Stimulated activated CD8-positive, alpha-beta memory T cell treated with anti-CD3 and anti-CD28 coated beads, Interleukin-7, amount 100 ng/mL, for 24 hours (primary cell): ENCODE measurements around the gene NEK5.
"Not testable (repeated sequence)": the region's sequence is repeated elsewhere in the genome, so short reads cannot be mapped to it uniquely, and the experiment has no call there.

Source experiments
- DNase-seq: peaks from one replicate; pipeline ENCODE4 v3.0.0-alpha.2; 2020; ENCODE audit warnings: low read depth

NEK5 gene, protein sequence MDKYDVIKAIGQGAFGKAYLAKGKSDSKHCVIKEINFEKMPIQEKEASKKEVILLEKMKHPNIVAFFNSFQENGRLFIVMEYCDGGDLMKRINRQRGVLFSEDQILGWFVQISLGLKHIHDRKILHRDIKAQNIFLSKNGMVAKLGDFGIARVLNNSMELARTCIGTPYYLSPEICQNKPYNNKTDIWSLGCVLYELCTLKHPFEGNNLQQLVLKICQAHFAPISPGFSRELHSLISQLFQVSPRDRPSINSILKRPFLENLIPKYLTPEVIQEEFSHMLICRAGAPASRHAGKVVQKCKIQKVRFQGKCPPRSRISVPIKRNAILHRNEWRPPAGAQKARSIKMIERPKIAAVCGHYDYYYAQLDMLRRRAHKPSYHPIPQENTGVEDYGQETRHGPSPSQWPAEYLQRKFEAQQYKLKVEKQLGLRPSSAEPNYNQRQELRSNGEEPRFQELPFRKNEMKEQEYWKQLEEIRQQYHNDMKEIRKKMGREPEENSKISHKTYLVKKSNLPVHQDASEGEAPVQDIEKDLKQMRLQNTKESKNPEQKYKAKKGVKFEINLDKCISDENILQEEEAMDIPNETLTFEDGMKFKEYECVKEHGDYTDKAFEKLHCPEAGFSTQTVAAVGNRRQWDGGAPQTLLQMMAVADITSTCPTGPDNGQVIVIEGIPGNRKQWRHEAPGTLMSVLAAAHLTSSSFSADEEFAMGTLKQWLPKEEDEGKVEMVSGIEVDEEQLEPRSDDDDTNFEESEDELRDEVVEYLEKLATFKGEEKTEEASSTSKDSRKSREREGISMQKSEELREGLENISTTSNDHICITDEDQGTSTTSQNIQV

DNA sequence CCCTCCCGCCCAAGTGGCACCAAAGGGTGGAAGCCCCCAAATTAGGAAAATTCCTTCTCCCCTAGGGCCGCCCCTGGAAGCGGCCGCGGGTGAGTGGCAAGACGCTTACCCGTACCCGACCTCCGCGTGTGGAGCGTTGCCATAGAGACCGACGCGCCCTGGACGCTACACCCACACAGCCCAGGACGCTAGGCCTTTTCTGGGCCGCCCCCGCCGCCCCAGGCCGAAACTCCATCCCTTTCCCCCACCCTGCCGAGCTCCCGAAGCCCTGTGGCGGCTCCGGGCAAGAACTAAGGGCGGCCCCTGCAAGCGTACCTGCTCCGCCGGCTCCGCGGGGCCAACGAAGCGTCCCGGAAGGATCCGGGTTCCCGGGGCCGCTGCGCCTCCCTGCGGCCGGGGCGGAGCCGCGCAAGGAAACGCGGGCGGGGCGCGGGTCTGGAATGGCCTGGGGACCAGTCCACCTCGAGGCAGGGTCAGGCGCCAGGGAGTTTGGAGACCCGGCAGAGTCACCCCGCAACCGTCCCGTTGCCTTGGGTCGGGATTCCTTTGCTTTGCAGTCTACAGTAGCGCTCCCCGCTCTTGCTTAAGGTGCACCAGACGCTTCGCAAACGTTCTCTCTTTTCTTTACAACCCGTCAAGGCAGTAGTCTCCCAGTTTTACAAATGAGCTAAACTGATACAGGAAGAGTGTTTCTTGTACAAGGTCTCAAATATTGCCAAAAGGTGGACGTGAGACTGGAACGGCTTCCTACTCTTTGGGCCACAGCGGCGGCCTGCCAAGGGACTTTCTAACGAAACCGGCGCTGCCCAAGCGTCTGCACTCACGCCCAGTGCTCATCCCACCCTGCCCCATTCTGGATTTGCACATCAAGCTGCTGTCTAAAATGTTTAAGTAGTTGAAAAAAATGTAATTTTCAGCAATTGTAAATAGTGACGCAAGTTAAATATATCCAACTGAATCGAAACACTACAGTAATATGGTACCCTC, at the start of gene NEK5:
Gene NEK5, minus strand, starts transcription at position 360 of the 987 bp plus-strand sequence. CDS start 1,591 bp downstream, outside the sequence.
- DNase-seq: peak; percentile 11

DNA sequence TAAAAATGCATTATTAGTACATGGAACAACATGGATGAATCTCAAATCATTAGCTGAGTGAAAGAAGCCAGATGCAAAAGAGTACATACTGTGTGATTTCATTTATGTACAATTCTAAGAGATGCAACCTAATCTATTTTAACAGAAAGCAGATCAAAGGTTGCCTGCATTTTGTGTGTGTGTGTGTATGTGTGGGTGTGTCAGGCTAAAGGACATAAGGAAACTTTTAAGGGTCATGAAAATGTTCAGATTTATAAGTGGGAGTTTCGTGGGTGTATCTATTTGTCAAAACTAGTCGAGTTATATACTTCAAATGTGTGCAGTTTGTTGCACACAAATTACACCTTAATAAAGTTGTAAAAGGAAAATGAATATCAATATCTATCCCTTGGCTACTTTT, 48.4 kb upstream of the NEK5 start:
- DNase-seq: no peak

DNA sequence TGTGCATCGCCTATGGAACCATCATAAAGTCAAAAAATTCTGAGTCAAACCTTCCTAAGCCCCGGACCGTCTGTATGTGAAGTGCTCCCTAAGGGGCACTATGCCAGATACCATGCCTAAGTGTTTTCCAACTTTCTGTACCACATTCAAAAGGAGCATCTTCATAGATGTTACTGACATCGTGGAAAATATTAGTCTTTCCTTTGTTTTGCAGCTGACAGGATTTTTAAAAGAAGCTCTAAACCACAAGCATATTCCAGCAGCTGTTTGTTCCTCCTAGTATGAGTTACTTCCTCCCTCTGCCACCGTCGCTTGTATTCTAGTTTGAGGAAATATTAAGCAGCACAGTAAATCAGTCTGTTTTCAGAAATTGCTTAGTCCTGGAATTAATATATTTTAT, 45.1 kb upstream of the NEK5 start:
- not testable (repeated sequence) for DNase-seq

DNA sequence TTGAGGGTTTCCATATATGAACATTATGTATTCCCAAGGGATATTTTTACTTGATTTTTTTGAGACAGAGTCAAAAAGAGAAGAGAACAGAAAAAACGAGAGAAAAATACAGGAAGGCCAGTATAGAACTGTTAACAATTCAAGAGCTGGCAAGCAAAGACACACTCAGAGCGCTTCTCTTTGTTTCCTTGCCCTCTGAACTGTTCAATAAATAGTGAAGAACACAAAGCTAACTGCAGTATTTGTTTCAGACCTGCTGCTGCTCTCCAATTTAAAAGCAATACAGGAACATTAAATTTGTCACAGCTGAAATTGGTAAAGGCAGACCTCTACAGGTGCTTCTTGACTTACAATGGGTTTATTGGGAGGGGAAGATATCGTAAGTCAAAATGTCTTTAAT, 44.5 kb upstream of the NEK5 start:
- no peak for DNase-seq

DNA sequence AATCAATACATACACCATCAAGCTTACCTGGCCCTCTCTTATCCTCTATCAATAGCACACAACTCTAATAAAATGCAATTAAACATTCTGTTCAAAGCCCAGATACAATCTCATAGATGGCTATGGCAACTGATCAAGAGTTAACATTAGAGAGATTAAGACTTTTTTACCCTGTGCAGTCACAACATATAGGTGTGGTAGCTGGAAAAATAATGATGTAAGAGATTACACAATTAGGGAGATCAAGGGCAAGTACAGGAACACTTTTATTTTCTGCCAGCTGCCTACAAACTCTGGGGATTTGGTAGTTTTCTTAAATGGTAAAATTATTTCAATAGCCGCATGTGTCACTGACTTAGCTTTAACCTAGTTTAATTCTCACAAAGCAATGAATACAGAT, 42.8 kb upstream of the NEK5 start:
- DNase-seq: not testable (repeated sequence)

DNA sequence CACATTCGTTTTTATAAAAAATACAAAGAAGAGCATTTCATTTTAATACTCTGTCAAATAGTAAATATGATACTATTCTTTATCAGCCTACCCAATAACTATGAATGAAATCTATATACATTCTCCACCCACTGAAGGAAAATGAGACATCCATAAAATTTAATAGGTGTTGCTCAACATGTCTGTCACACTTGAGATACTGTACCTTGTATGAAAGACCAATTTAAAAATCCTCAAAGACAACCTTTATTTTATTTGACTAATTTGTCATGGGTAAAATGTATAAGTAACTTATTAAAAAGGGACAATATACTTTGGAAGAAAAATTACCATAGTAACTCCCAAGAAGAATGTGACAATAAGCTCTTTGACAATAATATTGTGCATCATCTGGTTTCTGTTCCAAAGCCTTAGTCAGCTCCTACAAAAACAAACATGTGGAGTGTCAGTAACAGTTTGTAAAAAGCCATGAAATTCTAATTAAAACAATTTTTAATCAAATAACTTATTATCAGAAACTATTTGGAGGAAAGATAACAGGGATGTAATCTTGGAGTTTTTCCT, 42.0 kb upstream of the NEK5 start:
- not testable (repeated sequence) for DNase-seq

DNA sequence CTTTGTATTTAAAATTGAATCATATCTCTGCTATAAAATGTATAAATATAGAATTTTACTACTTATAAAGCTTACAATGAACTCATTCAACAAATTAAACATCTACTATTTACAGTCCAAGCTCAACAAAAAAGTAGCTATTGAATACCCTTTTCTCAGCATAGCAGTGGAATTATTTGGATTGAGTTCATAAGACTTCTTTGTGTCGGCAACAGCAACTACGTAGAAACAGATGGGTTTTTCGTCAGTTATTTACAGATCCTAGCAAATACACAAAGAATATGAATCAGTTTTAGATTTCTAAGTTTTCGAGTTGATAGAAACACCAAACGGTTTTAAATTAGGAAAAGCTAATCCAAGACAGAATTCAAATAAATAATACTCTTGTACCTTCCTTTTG, 41.0 kb upstream of the NEK5 start:
- no peak for DNase-seq

DNA sequence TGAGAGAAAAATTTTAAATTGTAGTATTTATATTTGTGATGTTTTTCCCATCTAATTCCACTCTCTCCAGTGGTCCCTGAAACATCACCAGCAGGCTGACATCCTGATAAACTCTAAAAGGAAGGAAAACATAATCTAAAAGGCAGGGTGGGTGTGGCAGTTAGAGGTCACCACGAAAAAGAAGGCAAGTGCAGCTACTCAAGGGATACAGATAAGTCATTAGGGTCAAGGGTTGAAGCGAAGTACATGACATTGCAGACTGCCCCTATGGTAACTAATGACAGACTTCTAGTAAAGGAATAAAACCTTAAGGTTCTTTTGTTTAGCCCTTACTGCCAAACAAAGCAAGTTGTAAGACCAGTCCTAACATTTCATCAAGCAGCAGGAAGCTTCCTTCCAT, 36.5 kb upstream of the NEK5 start:
- DNase-seq: no peak

DNA sequence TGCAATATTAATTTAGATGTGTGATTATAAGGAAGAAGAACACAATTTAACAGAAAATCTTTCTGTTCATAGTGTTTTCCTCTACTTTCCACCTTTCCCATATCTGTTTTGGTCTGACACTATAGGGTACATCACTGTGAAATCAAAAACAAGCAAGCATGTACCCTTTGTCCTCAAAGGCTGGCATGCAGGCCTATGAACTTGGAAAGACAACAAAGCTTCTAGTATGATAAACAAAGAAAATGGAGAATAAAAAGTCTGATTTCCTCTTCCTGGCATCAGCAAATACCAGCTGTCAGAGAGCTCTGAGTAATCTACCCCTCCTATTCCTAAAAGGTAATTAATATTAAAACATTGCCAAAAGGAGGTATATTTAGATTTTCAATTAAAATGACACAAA, 36.1 kb upstream of the NEK5 start:
- no peak for DNase-seq

DNA sequence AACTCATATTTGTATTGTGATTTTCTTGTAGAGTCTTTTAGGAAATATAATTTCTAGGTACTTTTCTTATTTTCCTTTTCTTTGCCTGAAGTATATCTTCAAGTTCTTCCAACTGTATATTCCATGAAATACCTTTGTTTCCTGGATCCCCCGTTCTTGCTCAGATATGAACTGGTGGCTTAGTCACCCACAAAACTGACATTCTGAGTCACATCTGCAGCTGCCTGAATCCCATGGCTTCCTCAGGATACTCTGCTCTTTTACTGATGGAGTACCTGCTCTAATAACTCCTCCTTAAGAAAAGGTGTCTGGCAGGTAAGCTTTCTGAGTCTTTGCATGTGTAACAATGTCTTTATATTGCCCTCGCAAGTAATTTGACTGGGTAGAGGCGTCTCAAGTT, 35.0 kb upstream of the NEK5 start:
- DNase-seq: not testable (repeated sequence)

DNA sequence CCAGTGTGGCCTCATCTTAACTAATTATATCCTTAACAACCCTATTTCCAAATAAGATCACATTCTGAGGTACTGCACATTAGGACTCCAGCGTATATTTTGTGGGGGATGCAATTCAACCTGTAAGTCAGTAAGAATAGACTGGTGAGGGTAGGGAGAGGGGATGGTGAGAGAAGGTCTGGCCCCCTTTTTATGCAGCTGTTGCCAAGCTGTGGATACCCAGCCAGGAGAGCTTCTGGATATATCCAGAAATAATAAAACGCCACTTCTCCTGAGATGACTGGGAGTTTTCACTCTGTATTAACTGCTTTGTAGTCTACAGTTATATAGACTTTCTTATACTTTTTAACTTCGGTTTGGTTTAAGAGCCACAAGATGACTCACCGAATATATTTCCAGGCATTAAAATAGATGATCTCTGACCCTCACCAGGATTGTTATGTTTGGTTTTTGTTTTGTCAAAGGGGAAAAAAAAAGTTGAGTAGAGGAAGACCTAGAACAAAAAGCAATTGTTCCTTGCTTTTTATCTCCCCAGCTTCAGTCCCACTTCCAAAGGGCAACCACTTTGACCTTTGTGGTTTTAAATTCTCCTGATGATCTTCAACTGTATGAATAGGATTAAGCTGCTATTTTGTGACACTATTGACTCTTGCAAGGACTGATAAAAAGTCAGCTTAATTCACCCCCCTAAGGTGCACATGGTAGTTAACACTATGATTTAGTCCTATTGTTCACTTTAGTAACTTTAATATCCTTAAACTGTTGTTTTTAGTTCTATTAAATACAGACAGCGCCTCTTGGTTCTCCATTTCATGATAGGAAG, 33.6 kb upstream of the NEK5 start:
- DNase-seq: no peak

DNA sequence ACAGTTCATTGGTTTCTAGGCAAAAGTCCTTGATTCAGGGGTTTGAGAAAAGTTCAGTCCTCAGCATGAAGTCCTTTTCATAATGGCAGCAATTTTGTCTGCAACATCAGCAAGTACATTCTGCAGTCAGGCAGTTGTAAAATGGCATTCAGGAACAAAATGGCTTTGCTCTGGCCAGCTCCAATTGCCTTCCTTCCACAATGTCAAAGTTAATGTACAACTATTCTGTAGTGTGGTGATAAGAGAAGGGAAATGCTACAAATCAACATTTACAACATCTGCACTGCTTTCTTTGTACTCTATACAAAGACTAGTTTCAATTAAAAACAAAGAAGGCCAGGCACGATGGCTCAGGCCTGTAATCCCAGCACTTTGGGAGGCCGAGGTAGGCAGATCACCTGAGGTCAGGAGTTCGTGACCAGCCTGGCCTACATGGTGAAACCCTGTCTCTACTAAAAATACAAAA, 32.3 kb upstream of the NEK5 start:
- no peak for DNase-seq

DNA sequence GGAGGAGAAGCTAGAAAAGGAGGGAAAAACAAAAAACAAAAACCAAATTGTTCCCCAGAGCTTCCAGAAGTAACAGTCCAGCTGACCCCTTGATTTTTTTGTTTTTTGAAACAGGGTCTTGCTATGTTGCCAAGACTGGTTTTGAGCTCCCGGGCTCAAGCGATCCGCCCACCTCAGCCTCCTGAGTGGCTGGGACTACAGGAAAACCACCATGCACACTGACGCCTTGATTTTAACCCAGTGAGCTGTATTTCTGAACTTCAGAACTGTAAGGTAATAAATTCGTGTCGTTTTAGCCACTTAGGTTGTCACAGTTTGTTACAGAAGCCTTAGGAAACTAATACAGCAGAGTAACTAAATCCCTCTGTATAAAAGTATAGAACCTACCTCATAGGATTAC, 31.6 kb upstream of the NEK5 start:
- no peak for DNase-seq

DNA sequence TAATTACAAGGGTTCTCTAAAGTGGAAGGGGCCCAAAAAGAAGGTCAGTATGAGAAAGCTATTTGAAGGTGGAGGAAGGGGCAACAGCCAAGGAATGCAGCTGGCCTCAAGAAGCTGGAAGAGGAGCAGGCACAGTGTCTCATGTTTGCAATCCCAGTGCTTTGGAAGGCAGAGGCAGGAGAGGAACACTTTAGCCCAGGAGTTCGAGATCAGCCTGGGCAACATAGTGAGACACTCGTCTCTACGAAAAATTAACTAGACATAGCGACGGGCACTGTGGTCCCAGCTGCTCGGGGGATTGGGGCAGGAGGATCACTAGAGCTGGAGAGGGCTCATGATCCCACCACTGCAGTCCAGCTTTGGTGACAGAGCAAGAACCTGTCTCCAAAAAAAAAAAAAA, 31.2 kb upstream of the NEK5 start:
- DNase-seq: no peak

DNA sequence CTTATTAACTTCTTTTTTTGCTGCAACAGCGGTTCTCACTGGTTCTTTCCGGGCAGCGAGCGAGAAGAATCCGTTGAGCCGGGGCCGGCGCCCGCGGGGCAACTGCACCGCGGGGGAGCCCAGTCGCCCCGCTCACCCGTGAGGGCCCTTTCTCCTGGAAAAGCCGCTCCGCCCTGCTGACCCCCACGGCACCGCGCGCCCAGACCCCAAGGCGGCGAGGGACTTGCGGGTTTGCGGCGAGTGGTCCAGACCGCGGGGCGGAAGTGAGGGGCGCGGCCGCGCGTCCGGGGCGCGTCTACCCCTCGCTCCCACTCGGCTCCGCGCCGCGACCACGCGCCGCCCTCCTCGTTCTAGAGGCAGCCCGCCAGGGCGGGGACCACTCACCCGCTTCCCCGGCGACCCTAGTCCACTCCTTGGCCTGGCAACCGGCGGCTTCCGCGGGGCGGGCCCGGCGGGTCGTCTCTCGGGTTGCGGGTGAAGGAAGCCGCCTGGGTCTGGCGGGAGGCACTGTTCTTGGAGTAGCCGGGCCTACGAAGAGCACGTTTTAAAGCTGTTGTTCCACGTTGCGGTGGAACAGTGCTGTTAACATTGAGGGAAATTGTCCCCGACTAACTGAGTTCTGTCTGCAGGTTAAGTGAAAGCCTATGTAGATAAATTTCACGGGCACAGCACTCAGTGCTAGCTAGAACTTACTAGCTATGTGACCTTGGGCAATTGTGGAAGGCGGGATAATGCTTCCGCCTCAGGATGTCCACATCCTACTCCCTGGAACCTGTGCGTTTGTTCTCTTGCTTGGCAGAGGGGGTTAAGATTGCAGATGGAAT, 30.5 kb upstream of the NEK5 start, which contains the start of gene NEK3:
Gene NEK3, minus strand, starts transcription at position 439 of the 824 bp plus-strand sequence. CDS start 3,406 bp downstream, outside the sequence.
- DNase-seq: peak; percentile 24

DNA sequence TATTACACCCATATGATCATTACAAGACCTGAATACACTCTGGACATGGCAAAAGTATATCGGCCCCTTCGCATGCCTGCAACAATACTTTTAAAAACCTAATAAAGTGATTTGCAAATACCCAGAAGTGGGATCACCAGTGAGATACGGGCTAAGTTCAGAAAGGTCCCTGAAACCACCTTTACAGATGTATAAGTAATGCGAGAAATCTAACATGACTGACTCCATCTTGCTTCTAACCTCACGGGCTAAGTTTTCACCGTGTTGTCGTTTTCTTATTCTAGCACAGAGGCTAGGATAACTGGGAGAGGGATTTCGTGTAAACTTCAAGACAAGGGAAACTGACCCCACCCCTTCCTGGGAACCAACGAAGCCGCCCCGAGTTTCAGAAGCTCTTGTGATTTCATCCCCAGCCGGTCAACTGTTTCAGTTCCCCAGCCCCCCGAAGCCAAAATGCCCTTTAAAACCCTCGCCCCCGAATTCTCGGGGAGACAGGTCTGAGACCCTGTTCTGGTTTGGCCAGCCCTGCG, 29.8 kb upstream of the NEK5 start:
- DNase-seq: no peak

DNA sequence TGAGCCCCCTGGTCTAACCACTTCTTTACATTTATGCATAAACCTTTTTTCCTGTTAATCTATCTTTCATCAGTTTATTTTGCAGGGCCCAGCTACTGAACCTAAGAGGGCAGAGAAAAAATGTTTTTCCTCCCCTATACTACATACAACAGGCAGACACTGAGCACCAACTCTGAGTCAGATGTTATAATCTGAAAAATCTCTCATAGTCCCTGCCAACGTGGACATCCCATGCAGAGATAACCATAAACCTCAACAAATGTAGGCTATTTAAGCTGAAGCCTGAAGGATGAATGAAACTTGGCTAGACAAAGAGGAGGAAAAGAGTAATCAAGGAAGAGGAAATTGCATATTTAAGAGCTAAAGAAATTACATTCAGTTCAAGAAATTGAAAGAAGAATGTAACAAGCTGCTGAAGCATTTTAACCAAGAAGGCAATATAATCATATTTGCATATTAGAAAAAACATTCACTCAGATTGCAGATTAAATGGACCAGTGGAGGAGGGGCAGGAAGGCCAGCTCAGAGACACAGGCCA, 27.9 kb upstream of the NEK5 start:
- no peak for DNase-seq

DNA sequence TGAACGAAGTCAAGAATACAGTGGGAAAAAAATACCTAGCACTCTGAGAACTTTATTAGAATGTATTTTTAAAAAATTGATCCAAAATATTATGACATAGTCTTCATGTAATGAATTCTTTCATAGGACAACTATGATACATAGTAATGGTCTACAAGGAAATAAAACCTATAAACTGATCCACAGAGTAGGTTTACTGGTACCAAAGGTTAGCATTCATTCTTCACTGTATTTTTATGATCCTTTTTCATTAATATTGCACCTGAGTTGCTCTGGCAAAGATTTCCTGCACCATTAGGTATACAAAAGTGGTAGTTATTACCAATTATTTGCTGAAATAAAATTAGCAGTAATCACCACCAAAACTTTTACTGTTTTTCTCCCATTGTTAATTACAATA, 26.3 kb upstream of the NEK5 start:
- no peak for DNase-seq

DNA sequence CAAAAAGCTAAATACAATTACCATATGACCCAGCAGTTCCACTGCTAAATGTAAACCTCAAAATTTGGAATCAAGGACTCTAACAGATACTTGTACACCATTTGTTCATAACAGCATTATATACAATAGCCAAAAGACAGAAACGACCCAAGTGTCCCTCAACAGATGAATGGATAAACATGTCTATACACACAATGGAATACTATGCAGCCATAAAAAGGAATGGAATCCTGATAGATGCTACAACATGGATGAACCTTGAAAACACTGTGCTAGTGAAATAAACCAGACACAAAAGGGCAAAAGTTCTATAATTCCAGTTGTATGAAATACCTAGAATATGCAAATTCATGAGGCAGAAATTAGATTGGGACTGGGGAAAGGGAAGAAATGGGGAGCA, 18.4 kb upstream of the NEK5 start:
- no peak for DNase-seq
